ENCODE data around the gene UFC1. TPM values are rescaled to one million over a fixed set of nuclear protein-coding genes. Genes with fewer than 3 reads are reported as not detected.

The UFC1 gene
- total RNA-seq (ENCODE audit: low replicate concordance) = 65.3 and 111 TPM in 2 replicates

- H3K4me3 ChIP-seq (ENCODE audit: low read depth, low read length) = peak within 1 kb of the TSS; percentile 98
- DNase-seq (ENCODE audit: low read depth) = peak; percentile 93
- TF ChIP-seq CTCF (IDR thresholded peaks at IDR 0.05; ENCODE audit: insufficient read depth, low read length) = no peak
Measured at GRCh38 chr1:161153682-161154337, at the start of gene UFC1. Gene UFC1, plus strand, starts transcription at chr1:161153978. Its CDS starts 20 bp downstream, at chr1:161153998.

DNA sequence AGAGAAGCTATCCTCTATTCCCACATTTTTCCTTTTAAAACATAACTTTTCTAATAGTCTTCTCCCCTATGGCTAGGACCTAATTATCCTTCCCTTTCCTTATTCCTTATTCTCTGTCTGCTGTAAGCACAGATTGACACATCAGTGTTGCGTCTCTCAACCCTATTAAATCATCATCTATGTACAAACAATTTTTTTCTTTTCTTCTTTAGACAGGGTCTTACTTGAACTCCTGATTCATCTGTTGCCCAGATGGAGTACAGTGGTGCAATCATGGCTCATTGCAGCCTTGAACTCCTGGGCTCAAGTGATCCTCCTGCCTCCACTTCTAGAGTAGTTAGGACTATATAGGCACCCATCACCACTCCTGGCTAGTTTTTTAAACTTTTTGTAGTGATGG, 47.3 kb upstream of the UFC1 start:
- no peak for DNase-seq (ENCODE audit: low read depth)
- TF ChIP-seq CTCF (IDR thresholded peaks at IDR 0.05; ENCODE audit: insufficient read depth, low read length) = no peak
- H3K4me3 ChIP-seq (ENCODE audit: low read depth, low read length) = no peak overlapping the region

DNA sequence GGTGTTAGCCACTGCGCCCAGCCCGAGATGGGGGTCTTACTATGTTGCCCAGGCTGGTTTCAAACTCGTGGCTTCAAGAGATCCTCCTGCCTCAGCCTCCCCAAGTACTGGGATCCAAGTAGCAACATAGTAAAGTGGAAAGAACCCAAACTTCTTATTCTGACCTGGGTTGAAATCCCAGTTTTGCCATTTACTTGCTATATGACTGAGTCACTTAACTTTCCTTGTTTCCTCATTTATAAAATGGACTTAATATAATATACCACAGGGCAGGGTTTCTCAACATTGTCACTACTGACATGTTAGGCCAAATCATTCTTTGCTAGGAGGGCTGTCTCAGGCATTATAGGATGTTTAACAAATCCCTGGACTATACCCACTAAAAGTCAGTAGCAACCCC, 42.7 kb upstream of the UFC1 start:
- no peak for DNase-seq (ENCODE audit: low read depth)
- no peak for TF ChIP-seq CTCF (IDR thresholded peaks at IDR 0.05; ENCODE audit: insufficient read depth, low read length)
- no peak overlapping the region for H3K4me3 ChIP-seq (ENCODE audit: low read depth, low read length)

DNA sequence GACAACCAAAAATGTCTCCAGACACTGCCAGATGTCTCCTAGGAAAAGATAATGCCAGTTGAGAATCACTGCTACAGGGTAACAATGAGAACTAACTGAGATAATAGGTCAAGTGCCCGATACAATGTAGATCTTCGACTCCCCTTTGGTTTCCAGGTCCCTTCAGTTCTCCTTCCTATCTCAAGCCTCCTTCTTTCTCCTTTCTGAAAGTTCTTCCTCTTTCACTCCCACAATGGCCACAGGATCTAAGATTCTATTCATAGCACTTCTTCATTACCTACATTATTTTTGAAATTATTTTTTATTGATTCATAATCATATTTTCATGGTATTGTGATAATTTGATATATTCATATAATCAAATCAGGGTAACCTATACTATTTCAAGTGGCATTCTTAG, 42.3 kb upstream of the UFC1 start:
- no peak overlapping the region for H3K4me3 ChIP-seq (ENCODE audit: low read depth, low read length)
- no peak for DNase-seq (ENCODE audit: low read depth)
- no peak for TF ChIP-seq CTCF (IDR thresholded peaks at IDR 0.05; ENCODE audit: insufficient read depth, low read length)

- no peak for DNase-seq (ENCODE audit: low read depth)
- H3K4me3 ChIP-seq (ENCODE audit: low read depth, low read length) = no peak overlapping the region
- TF ChIP-seq CTCF (IDR thresholded peaks at IDR 0.05; ENCODE audit: insufficient read depth, low read length) = no peak
Measured at GRCh38 chr1:161113915-161114314, 39.9 kb upstream of the UFC1 start.

DNA sequence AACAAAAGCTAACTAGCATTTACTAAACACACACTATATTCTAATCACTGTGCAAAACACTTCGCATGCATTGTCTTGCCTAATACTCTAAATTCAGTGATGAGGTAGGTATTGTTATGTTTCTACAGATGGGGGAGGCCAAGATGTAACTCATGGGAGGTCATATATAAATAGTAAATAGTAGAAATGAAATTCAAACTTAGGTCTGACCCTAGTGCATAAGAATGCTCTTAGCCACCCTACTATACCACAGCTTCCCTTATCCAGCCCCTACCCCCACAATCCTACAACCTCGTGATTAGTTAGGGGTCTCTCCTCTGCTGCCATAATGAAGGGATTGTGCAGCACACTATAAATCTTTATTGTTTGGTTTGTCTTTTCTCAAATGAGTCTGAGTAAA, 39.2 kb upstream of the UFC1 start:
- no peak overlapping the region for H3K4me3 ChIP-seq (ENCODE audit: low read depth, low read length)
- no peak for DNase-seq (ENCODE audit: low read depth)
- no peak for TF ChIP-seq CTCF (IDR thresholded peaks at IDR 0.05; ENCODE audit: insufficient read depth, low read length)

Data from fibroblast of the aortic adventitia (primary cell).